ENCODE data around the gene TAOK1.
A peak's percentile ranks its signal among the peaks of the same experiment; 100 is the strongest.
"Not testable (repeated sequence)": the region's sequence is repeated elsewhere in the genome, so short reads cannot be mapped to it uniquely, and the experiment has no call there.

Gene TAOK1

GRCh38 chr17:29389982-29390850 is at the start of gene TAOK1:
TSS of gene TAOK1 (plus strand) at chr17:29390363. CDS start at chr17:29451549, 61,186 bp downstream.
- peak; percentile 96 for DNase-seq

- DNase-seq = peak; percentile 72
Measured at GRCh38 chr17:29341726-29342125, 48.4 kb upstream of the TAOK1 start.

GRCh38 chr17:29342158-29342765 is 47.9 kb upstream of the TAOK1 start:
- peak; percentile 80 for DNase-seq

GRCh38 chr17:29344201-29344856 is 45.8 kb upstream of the TAOK1 start:
- no peak for DNase-seq

GRCh38 chr17:29345066-29345465 is 45.1 kb upstream of the TAOK1 start:
- no peak for DNase-seq

GRCh38 chr17:29345470-29345869 is 44.7 kb upstream of the TAOK1 start:
- DNase-seq = not testable (repeated sequence)

- DNase-seq = no peak
Measured at GRCh38 chr17:29346462-29346861, 43.7 kb upstream of the TAOK1 start.

GRCh38 chr17:29347831-29348629 is 42.1 kb upstream of the TAOK1 start:
- DNase-seq = peak; percentile 41

- no peak for DNase-seq
Measured at GRCh38 chr17:29349409-29349808, 40.8 kb upstream of the TAOK1 start.

GRCh38 chr17:29352146-29352545 is 38.0 kb upstream of the TAOK1 start:
- DNase-seq = no peak

GRCh38 chr17:29357232-29357631 is 32.9 kb upstream of the TAOK1 start:
- no peak for DNase-seq

- peak; percentile 41 for DNase-seq
Measured at GRCh38 chr17:29357821-29358232, 32.3 kb upstream of the TAOK1 start.

- DNase-seq = no peak
Measured at GRCh38 chr17:29358416-29358815, 31.7 kb upstream of the TAOK1 start.

- DNase-seq = no peak
Measured at GRCh38 chr17:29359777-29360176, 30.4 kb upstream of the TAOK1 start.

- no peak for DNase-seq
Measured at GRCh38 chr17:29363716-29364115, 26.4 kb upstream of the TAOK1 start.

GRCh38 chr17:29364691-29365090 is 25.5 kb upstream of the TAOK1 start:
- DNase-seq = no peak

- DNase-seq = no peak
Measured at GRCh38 chr17:29368161-29368560, 22.0 kb upstream of the TAOK1 start.

GRCh38 chr17:29368926-29369325 is 21.2 kb upstream of the TAOK1 start:
- DNase-seq = no peak

- DNase-seq = peak; percentile 57
Measured at GRCh38 chr17:29369831-29370735, 20.1 kb upstream of the TAOK1 start.

- peak; percentile 48 for DNase-seq
Measured at GRCh38 chr17:29376667-29377270, 13.4 kb upstream of the TAOK1 start.

- peak; percentile 48 for DNase-seq
Measured at GRCh38 chr17:29378500-29378899, 11.7 kb upstream of the TAOK1 start.
